ENCODE results near the gene HSPB3.
"Not testable (repeated sequence)": the region's sequence is repeated elsewhere in the genome, so short reads cannot be mapped to it uniquely, and the experiment has no call there.

HSPB3 gene

DNA sequence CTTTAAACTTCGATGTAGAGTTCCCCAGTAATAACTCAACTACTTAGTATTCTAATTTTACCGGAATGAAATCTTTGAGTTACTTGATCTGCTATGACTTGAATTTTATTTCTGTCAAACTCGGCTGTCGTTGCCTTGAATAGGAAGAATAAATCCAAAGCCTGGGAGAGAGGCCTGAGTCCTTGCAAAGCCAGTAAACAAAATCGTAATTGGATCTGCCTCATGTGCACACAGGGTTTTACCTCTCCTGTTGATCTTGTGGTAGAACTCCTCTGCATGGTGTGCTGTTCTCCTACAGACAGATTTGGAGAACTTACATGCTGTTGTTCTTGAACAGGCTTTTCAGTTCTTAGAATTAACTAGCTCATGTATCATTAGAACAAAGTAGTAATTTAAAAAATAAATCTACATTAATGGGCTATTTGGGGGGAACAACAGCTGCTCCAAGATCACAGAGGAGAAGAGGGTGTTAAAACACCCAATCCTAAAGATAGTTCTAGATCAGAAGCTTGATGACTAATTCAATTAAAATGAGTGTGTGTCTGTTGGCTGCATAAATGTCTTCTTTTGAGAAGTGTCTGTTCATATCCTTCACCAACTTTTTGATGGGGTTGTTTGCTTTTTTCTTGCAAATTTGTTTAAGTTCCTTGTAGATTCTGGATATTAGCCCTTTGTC, 28.9 kb downstream of the HSPB3 start:
- Histone ChIP-seq H3K4me3 (no peak overlapping the region), H3K9me3 (ENCODE audit: low read depth, low read length) (no peaks in the 10 kb centered on the region), H3K27ac (no peak overlapping the region), H3K36me3 (ENCODE audit: insufficient read depth, low read length) (no peaks in the 10 kb centered on the region), H3K9ac (ENCODE audit: insufficient read length) (no peak overlapping the region)
- TF ChIP-seq FOXP2 (optimal IDR thresholded peaks at IDR 0.05; ENCODE audit: control extremely low read depth, extremely low read length, insufficient read depth) (no peak), POLR2AphosphoS5 (IDR thresholded peaks at IDR 0.05; ENCODE audit: borderline replicate concordance, low read depth, low read length) (no peak), EZH2 (IDR thresholded peaks at IDR 0.05) (no peak)
- DNase-seq (ENCODE audit: low read depth, low spot score): no peak

DNA sequence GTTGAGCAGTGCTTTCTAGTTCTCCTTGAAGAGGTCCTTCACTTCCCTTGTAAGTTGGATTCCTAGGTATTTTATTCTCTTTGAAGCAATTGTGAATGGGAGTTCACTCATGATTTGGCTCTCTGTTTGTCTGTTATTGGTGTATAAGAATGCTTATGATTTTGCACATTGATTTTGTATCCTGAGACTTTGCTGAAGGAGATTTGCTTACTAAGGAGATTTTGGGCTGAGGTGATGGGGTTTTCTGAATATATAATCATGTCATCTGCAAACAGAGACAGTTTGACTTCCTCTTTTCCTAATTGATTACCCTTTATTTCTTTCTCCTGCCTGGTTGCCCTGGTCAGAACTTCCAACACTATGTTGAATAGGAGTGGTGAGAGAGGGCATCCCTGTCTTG, 30.2 kb downstream of the HSPB3 start:
- H3K36me3 ChIP-seq (ENCODE audit: insufficient read depth, low read length); DNase-seq (ENCODE audit: low read depth, low spot score); H3K9me3 ChIP-seq (ENCODE audit: low read depth, low read length); H3K27ac ChIP-seq; H3K4me3 ChIP-seq; H3K9ac ChIP-seq (ENCODE audit: insufficient read length): not testable (repeated sequence)

DNA sequence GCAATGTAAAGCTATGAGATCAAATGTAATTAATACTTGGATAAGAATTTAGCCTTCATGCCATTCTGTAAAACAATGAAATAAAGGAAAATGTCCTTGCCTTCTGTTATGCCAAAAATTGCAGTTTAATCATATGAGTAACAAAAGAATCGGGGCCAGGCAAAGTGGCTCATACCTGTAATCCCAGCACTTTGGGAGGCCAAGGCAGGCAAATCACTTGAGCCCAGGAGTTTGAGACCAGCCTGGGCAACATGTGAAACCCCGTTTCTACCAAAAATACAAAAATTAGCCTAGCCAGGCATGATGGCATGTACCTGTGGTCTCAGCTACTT, 34.1 kb downstream of the HSPB3 start:
- not testable (repeated sequence) for H3K27ac ChIP-seq; H3K4me3 ChIP-seq; H3K9ac ChIP-seq (ENCODE audit: insufficient read length); H3K9me3 ChIP-seq (ENCODE audit: low read depth, low read length); DNase-seq (ENCODE audit: low read depth, low spot score); H3K36me3 ChIP-seq (ENCODE audit: insufficient read depth, low read length)

DNA sequence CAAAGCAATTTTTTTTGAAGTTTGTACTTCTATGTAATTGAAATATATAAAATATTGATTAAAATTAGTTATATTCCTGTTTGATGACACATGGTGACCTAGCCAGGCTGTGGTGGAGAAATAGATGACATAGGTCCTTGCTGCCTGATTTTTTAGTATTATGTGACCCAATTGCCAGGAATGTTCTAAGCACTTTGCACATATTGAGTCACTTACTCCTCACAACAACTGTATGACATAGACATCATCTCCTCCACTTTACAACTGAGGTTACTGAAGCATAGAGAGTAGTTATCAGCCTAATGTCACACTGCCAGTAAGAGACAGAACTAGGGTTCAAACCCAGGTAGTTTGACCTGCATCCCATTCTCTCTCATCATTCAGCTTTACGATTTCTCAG, 35.8 kb downstream of the HSPB3 start:
- DNase-seq (ENCODE audit: low read depth, low spot score): no peak

DNA sequence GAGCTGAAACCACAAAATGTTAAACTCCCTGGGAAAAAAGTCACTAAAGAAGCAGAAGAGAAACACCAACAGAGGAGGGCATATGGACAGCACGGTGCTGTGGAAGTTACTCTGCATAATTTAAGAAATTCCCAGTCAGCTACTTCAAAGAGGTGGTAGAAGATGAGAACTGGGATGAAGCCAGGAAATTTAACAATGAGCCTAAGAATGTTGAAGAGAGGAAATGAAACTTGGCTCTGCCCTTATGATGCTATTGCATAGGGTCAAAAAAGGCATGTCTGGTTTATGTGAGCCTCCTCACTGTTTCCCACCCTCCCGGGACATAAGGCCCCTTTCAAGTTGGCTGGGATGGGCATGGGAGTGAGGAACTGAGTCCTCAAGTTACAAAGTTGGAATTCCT, 36.7 kb downstream of the HSPB3 start:
- no peak for TF ChIP-seq FOXP2 (optimal IDR thresholded peaks at IDR 0.05; ENCODE audit: control extremely low read depth, extremely low read length, insufficient read depth)
- TF ChIP-seq POLR2AphosphoS5 (IDR thresholded peaks at IDR 0.05; ENCODE audit: borderline replicate concordance, low read depth, low read length): no peak
- TF ChIP-seq EZH2 (IDR thresholded peaks at IDR 0.05): no peak
- H3K27ac ChIP-seq: no peak overlapping the region
- H3K9me3 ChIP-seq (ENCODE audit: low read depth, low read length): no peaks in the 10 kb centered on the region
- no peak overlapping the region for H3K4me3 ChIP-seq
- no peak for DNase-seq (ENCODE audit: low read depth, low spot score)
- H3K36me3 ChIP-seq (ENCODE audit: insufficient read depth, low read length): no peaks in the 10 kb centered on the region
- no peak overlapping the region for H3K9ac ChIP-seq (ENCODE audit: insufficient read length)

More for the DNA sequence above, 35.8 kb downstream of the HSPB3 start:
- no peak for TF ChIP-seq FOXP2 (optimal IDR thresholded peaks at IDR 0.05; ENCODE audit: control extremely low read depth, extremely low read length, insufficient read depth)
- TF ChIP-seq POLR2AphosphoS5 (IDR thresholded peaks at IDR 0.05; ENCODE audit: borderline replicate concordance, low read depth, low read length): no peak
- no peaks in the 10 kb centered on the region for H3K36me3 ChIP-seq (ENCODE audit: insufficient read depth, low read length)
- no peak overlapping the region for H3K27ac ChIP-seq
- no peaks in the 10 kb centered on the region for H3K9me3 ChIP-seq (ENCODE audit: low read depth, low read length)
- H3K9ac ChIP-seq (ENCODE audit: insufficient read length): no peak overlapping the region
- no peak overlapping the region for H3K4me3 ChIP-seq

DNA sequence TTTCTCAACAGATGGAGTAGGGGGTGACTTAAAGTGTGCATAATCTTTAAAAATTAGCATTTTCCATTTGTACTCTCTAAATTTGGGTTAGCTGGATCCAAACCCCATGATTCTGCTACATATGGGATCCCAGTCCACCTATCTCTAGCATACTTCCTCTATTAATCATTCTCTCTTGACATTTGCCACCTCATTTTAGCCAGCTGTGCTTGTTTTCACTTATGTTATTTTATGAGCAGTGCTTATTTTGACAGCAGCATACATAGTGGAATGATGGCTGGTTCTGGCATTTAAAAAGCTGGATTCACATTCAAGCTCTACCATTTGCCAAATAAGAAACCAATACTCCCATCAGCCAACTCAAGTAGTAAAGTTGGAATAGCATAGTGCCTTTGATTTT, 39.5 kb downstream of the HSPB3 start:
- H3K9me3 ChIP-seq (ENCODE audit: low read depth, low read length): no peaks in the 10 kb centered on the region
- TF ChIP-seq EZH2 (IDR thresholded peaks at IDR 0.05) (no peak), FOXP2 (optimal IDR thresholded peaks at IDR 0.05; ENCODE audit: control extremely low read depth, extremely low read length, insufficient read depth) (no peak), POLR2AphosphoS5 (IDR thresholded peaks at IDR 0.05; ENCODE audit: borderline replicate concordance, low read depth, low read length) (no peak)
- no peaks in the 10 kb centered on the region for H3K36me3 ChIP-seq (ENCODE audit: insufficient read depth, low read length)
- H3K9ac ChIP-seq (ENCODE audit: insufficient read length): no peak overlapping the region
- no peak overlapping the region for H3K4me3 ChIP-seq
- H3K27ac ChIP-seq: no peak overlapping the region
- DNase-seq (ENCODE audit: low read depth, low spot score): no peak
